ENCODE data around the gene DNAJC10.

GRCh38 chr2:182726473-182726872 is 10.4 kb downstream of the DNAJC10 start:
- TF ChIP-seq CTCF (IDR thresholded peaks at IDR 0.05 in 4 of 5, conservative IDR thresholded peaks at IDR 0.05 in 1 of 5), result no peak
- no peak for TF ChIP-seq POLR2A (IDR thresholded peaks at IDR 0.05)
